CD4-positive, alpha-beta T cell treated with Interleukin-10 for 1 hour (primary cell): ENCODE data around the gene DRAM2.
"Not testable (repeated sequence)": the region's sequence is repeated elsewhere in the genome, so short reads cannot be mapped to it uniquely, and the experiment has no call there.

Experiments used
- DNase-seq: peaks from one replicate; pipeline ENCODE4 v3.0.0-alpha.2; 2020

Gene DRAM2

DNA sequence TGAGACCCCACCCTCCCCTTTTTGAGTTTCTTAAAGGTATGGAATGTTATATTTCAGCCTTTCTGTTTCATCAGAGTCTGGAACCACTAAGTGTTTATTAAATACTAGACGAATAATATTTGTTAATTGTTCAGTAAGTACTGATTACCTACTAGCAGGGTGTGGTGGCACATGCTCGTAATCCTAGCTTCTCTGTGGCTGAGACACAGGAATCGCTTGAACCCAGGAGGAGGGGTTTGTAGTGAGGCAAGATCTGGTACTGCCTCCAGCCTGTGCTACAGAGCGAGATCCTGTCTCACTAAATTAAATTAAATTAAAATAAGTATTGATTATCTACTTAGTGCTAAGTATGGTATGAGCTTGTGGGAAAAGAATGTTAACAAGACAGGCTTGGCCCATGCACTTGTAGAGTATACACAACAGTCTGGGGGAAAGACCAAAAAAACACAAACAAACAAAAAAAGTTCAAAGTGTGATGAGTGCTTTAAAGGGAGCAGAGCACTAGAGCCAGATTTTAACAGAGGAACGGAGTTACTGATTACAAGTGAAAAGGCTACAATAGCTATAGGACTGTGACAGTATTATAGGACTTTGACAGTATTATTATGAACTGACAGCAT, 2.6 kb upstream of the DRAM2 start:
- DNase-seq = no peak

GRCh38 chr1:111141245-111142220, 1.6 kb upstream of the DRAM2 start:
- DNase-seq = no peak

GRCh38 chr1:111140680-111140967, 731 bp upstream of the DRAM2 start:
- no peak for DNase-seq

DNA sequence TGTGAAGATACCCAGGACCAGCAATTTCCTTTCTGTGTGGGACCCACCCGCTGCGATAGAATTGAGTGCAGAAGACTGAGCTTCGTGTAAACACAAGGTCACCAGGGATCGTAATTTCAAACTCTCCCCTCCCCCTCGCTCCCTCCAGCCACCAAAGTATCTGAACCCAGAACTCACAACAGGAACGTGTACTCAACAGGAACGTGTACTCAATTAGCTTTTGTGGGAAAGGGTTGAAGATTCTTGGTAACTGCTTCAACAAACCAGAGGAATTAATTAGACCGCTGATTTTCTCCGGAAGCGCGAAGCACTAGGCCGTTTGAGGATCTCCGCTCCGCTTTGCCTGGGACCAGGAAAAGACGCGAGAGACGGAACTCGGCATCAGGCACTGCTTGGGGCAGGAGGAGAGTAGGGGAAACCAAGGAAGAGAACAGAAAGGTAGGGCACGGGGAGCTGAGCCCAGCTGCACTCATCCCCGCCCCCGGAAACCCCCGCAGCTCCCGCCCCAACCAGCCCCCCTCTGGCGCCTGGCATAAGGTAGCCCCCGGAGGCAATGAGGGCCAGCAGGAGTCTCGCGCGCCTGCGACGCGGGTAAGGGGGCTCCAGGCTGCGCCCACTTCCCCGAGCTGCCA, 453 bp downstream of the DRAM2 start:
- peak; percentile 33 for DNase-seq

GRCh38 chr1:111133866-111134265, 6.0 kb downstream of the DRAM2 start:
- DNase-seq = no peak

DNA sequence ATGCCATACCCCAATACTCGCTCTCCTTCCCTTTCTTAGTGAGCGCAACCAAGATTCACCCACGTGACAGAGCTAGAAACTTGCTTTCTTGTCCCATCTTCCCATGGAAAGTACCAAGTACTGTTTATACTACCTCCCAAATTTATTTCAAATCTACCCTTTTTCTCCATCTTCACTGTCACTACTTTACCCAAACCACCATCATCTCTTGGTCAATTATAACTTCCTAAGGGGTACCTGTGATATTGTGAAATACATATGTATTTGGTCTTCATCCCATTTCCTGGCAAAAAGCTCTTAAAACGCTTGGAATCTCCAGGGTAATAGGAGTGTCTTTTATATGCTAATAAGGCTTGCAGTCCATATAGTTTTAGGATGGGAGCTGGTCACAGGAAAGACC, 8.2 kb downstream of the DRAM2 start:
- no peak for DNase-seq

- no peak for DNase-seq
Observed at GRCh38 chr1:111129376-111129775, 10.5 kb downstream of the DRAM2 start.

DNA sequence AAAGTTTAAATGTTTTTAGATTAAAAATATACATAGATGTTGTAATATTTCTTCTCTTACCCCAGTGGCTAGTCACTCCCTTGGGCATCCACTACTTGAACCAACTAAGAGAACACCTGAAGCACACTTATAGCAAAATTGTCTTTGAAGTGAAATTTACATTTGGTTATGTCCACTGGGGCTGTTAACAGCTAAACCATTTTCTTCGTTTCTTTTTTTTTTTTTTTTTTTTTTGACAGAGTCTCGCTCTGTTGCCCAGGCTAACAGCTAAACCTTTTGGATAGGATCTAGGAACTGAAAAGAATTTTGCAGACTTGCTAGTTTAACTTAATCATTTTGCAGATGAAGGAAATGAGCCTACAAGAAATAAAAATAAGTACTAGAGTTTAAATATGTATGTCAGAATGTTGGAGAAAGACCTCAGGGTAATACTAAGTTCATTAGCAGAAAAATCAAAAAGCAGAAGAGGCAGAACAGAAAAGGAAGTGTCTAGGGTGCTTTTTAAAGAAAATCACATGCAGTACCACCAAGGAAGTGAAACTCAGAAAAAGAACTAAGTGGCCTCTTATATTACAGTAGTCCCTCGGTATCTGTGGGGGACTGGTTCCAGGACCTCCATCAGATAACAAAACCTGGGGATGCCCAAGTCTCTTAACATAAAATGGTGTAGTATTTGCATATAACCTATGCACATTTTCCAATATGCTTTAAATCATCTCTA, 11.8 kb downstream of the DRAM2 start:
- peak; percentile 5 for DNase-seq

DNA sequence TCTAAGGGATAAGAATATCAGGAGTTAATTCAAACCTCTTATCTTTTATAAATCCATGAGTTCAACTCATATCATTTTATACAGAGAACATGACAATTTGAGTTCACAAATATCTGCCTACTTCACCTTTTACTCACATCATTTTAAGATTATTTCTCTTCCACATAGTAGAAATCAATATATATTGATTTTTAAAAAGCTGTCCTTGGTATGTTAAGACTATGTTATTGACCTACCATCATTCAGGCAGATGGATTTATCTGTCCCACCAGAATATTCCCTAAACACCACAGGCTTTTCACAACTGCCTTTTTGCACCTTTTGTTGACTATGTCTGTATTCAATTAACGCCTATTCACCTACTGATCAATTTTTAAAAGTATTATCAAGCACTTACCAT, 13.5 kb downstream of the DRAM2 start:
- no peak for DNase-seq

GRCh38 chr1:111116496-111116895, 23.4 kb downstream of the DRAM2 start:
- no peak for DNase-seq

DNA sequence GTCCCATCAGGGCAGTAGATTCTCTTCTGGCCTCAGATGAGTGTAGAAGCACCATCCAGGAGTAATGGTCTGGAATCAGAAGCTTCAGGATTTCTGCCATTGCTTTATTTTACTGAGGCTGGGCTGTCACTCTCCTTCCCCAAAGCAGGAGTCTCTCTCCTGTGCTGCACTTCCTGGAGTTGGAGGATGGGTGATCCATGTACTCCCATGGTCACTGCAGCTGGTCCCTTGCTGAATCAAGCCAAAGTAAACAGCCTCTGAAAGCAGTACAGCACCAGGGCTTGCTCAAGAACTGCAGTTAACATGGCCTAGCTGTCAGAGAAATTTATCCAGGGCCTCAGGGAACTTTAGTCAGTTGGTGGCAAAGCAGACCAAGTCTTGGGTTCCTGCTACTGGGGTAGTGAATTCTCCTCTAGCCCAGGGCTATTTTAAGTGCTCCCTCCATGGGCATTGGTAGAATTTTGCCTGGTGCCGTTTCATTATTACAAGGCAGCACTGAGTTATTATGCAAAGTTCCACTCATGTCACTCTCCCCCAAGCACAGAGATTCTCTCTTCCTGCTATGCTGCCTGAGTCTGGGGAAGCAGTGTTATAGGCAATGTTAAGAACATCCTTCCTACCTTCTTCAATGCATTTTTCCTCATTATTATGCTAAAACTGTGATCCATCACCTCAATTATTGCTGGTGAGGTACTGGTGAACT, 29.5 kb downstream of the DRAM2 start:
- DNase-seq = no peak

DNA sequence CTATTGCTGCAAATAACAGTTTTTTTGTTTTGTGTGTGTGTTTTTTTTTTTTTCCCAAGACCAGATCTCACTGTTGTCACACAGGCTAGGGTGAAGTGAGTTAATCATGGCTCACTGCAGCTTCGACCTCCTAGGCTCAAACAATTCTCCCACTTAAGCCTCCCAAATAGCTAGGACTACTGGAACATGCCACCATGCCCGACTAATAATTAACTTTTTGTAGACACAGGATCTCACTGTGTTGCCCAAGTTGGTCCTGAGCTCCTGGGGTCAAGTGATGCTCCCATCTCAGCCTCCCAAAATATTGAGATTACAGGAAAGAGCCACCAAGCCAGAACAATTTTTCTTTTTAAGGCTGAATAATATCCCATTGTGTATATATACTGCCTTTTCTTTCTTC, 34.9 kb downstream of the DRAM2 start:
- DNase-seq = no peak

GRCh38 chr1:111101854-111102642, 37.8 kb downstream of the DRAM2 start:
- no peak for DNase-seq

DNA sequence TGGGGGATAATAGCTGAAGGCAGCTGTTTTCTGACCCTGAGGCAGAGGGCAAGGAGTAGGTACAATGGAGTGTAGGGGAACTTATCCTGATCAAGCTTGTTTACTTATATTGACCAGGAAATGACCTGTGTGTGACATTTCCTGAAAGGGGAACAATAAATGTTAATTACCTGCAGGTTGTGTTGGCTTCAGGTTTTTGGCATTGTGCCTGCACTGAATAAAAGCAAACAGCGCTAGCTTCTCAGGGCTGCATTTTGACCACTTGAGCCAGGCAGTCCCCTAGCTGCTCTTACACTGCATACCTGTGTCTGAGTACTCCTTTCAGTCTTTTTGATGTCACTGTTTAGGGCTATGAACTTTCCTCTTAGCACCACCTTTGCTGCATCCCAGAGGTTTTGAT, 40.6 kb downstream of the DRAM2 start:
- no peak for DNase-seq

- DNase-seq = no peak
Observed at GRCh38 chr1:111097356-111098099, 42.4 kb downstream of the DRAM2 start.

- not testable (repeated sequence) for DNase-seq
Observed at GRCh38 chr1:111095421-111095820, 44.5 kb downstream of the DRAM2 start.

GRCh38 chr1:111089638-111090037, 50.3 kb downstream of the DRAM2 start:
- no peak for DNase-seq

- no peak for DNase-seq
Observed at GRCh38 chr1:111085676-111086075, 54.2 kb downstream of the DRAM2 start.

- no peak for DNase-seq
Observed at GRCh38 chr1:111084999-111085398, 54.9 kb downstream of the DRAM2 start.

GRCh38 chr1:111082421-111083203, 57.3 kb downstream of the DRAM2 start:
- DNase-seq = no peak
